NCI-H1436 (cell line): ENCODE data around the gene POSTN.

Experiments used
- DNase-seq: peaks from one replicate; lab custom pipeline; 2025; lab: John Stamatoyannopoulos, UW

The POSTN gene, protein sequence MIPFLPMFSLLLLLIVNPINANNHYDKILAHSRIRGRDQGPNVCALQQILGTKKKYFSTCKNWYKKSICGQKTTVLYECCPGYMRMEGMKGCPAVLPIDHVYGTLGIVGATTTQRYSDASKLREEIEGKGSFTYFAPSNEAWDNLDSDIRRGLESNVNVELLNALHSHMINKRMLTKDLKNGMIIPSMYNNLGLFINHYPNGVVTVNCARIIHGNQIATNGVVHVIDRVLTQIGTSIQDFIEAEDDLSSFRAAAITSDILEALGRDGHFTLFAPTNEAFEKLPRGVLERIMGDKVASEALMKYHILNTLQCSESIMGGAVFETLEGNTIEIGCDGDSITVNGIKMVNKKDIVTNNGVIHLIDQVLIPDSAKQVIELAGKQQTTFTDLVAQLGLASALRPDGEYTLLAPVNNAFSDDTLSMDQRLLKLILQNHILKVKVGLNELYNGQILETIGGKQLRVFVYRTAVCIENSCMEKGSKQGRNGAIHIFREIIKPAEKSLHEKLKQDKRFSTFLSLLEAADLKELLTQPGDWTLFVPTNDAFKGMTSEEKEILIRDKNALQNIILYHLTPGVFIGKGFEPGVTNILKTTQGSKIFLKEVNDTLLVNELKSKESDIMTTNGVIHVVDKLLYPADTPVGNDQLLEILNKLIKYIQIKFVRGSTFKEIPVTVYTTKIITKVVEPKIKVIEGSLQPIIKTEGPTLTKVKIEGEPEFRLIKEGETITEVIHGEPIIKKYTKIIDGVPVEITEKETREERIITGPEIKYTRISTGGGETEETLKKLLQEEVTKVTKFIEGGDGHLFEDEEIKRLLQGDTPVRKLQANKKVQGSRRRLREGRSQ

DNA sequence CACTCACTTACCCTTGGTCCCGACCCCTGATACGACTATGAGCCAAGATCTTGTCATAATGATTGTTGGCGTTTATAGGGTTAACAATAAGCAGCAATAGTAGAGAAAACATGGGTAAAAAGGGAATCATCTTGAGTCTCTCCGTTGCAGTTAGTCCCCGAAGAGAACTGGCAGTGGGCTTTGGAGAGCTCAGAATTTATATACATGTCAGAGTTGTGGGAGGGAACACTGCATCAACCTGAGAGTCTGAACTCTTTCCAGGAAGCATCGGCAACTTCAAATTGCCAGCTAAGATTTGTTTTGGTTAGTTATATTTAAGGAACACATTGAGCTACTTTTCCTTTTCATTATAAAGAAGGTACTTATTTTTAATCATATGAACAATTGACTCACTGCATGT lies at the start of gene POSTN:
Gene POSTN, minus strand, starts transcription at position 172 of the 400 bp plus-strand sequence. Its CDS starts 42 bp downstream, at position 130.
- DNase-seq = no peak

- DNase-seq = no peak
These were observed 48.6 kb upstream of the POSTN start for GRCh38 chr13:37647031-37647650.

DNA sequence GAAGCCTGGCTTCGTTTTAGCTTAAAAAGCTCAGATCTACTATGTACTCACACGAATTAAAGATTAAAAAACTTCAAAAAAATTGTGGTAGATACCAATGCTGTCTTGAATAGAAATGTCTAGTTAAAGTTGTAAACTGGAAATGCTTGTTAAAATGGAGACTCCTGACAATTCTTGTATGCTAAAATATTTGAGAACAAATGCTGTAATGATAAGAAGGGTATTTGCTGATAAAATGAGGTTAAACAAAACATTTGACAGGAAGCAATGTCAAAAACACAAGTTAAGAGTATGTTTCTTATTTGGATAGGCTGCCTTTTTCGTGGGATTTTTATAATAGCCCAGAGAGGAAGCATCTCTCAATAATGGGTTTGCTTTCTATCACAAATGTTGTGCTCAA lies 48.0 kb upstream of the POSTN start:
- DNase-seq = no peak

GRCh38 chr13:37645181-37645740 lies 46.7 kb upstream of the POSTN start:
- no peak for DNase-seq

- DNase-seq = no peak
These were observed 42.8 kb upstream of the POSTN start for GRCh38 chr13:37641391-37641790.

- DNase-seq = no peak
These were observed 41.9 kb upstream of the POSTN start for GRCh38 chr13:37640499-37640898.

DNA sequence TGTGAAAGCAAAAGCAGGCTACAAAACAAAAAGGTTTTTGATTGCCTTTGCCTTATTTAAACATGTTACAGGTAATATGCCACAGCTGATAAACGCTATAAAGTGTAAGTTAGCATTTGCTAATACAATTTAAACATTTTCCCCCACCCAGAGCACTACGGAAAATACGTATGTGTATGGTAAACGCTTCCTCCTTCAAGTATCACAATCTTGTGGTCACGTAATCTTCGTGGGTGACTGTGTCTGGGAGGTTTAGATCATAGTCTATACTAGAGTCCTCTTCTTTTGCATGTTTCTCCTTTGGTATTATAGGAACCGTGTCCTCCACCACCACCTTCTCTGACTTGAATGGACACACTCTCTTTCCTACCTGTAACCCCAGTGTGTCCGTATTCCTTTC lies 38.1 kb upstream of the POSTN start:
- DNase-seq = no peak

DNA sequence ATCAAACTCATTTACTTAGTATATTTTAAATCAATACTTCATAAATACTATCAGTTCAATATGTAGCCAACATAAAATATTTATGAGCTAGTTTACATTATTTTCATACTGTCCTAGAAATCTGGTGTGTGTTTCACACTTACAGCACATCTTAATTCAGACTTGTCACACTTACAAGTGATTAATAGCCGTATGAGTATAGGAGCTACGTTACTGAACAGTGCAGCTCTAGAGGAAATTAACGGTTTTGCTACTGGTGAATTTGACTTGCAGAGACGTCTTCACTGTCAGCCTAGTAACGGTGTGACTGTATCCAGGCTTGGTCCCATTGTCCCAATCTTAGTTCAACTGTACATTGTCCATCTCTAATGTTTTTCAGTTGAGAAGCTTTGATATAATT lies 33.7 kb upstream of the POSTN start:
- DNase-seq = no peak

GRCh38 chr13:37627428-37627827 lies 28.9 kb upstream of the POSTN start:
- no peak for DNase-seq

GRCh38 chr13:37621811-37622361 lies 23.3 kb upstream of the POSTN start:
- DNase-seq = no peak

- no peak for DNase-seq
These were observed 20.0 kb upstream of the POSTN start for GRCh38 chr13:37618554-37618953.

DNA sequence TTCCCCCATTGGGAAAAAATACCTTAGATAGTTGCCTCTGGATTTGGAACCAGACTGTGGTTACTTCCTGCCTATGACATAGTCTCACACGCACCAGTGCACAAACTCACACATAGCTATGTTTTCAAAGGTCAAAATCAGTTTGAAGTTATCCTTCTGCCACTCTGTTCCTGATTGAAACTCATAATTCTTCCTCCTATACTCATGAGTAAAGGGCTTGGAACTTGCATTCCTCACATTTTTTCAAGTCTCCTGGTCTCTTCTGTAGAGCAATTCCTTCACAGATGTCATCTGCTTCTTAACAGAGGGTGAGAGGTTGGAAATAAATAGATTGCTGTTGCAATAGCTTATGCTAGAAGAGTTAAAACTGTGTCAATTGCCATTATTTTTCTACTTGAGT lies 18.6 kb upstream of the POSTN start:
- no peak for DNase-seq

- no peak for DNase-seq
These were observed 17.6 kb upstream of the POSTN start for GRCh38 chr13:37616131-37616530.

GRCh38 chr13:37615276-37615675 lies 16.7 kb upstream of the POSTN start:
- no peak for DNase-seq

DNA sequence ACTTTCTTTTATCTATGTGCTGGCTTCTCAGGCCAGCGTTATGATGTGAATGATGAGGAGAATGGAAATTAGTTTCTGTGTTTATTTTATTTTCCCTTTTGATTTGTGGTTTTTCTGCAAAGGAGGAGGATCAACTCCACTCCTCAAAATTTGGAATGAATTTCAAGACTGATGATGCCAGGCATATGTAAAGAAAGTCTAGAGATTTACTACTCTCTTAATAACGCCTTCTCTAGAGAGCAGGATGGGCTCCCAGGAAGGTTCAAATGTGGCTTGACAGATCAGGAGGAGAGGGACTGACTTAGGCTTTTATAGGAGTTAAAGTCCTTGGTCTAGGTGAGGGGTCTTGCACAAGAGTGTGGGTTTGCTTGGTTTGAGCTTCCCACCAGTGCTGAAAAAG lies 15.1 kb upstream of the POSTN start:
- DNase-seq = no peak

DNA sequence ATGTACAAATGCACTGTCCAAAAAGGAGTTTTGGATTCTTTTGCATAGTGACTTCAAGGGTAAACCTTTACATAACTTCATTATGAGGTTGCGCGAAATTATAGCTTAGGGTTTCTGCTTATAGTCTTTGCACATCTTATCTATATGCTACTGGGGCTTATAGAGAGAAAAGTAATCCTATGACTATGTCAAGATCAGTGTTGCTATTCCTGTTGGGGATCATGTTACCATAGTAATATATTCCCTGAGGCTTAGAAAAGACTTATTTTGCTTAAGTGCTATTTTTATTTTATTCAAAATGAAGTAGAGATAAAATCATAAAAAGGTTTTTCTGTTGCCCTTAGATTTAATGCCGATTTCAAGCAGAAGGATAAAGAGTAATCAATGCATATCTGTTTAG lies 14.7 kb upstream of the POSTN start:
- no peak for DNase-seq

GRCh38 chr13:37608750-37609339 lies 10.3 kb upstream of the POSTN start:
- no peak for DNase-seq

- no peak for DNase-seq
These were observed 4.3 kb upstream of the POSTN start for GRCh38 chr13:37602733-37603381.

- no peak for DNase-seq
These were observed 3.3 kb upstream of the POSTN start for GRCh38 chr13:37601648-37602440.

DNA sequence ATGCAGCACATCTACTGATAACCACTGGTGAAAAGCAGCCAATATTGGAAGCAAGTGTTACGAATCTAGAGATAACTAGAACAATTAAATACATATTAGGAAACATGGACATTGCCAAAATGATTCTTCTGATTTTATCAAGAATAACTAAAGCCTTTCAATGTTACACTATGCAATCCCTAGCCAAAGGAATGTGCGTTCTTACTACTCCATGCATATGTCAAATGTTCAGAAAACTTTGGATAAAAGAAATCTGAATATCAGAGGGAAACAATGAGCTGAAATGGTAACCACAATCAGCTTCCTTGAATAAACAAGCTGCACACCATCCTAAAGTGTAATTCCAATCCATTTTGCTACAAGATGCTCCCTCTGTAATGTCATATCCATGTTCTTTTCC lies 951 bp upstream of the POSTN start:
- no peak for DNase-seq
